GM21737 (cell line): ENCODE measurements around the gene COBL.

Experiments
- ATAC-seq: cut with Tn5 transposase; IDR thresholded peaks from one replicate; pipeline ENCODE4 v1.9.1; 2021; ENCODE audit warnings: mild to moderate bottlenecking, moderate library complexity; ENCODE audit not compliant: unreplicated experiment

Gene COBL

DNA sequence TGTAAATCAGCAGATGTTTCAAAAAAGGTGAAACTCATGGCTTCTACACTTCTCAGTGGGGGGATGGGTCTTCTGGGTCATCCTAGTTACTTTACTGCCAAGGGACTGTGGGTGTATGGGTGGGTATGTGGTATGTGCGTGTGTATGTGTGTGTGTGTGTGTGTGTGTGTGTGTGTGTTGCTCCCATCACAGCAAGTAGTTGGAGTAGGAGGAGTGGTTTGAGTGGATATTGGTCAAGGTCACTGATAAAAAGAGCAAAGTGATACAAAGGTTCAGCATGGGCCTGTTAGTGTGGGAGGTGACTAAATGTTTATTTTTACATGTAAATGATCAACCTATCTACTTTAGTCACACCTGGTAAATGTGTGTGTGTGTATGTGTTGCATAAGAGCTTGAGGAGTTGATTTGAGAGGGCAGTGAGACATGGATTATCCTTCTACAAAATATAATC, 11.8 kb upstream of the COBL start:
- no peak for ATAC-seq

DNA sequence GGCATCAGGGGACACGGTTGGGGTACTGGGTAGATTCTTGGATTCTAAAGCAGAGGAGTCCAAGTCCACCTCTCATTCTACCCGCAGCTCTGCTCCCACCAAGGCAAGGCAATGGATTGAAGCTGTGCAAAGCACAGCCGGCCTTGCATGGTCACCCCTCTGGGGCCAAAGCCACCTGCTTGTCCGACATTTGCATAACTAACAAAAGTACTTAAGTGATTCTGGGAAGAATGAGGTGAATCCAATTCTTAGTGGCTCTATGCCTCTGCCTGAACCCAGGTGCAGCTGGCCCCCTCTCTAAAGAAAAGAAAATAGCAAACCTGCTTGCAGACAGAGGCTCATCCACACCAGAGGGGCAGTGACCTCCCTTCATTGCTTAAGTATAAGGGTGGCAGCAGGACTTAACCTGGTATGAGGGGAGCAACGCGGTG, 10.7 kb upstream of the COBL start:
- no peak for ATAC-seq

DNA sequence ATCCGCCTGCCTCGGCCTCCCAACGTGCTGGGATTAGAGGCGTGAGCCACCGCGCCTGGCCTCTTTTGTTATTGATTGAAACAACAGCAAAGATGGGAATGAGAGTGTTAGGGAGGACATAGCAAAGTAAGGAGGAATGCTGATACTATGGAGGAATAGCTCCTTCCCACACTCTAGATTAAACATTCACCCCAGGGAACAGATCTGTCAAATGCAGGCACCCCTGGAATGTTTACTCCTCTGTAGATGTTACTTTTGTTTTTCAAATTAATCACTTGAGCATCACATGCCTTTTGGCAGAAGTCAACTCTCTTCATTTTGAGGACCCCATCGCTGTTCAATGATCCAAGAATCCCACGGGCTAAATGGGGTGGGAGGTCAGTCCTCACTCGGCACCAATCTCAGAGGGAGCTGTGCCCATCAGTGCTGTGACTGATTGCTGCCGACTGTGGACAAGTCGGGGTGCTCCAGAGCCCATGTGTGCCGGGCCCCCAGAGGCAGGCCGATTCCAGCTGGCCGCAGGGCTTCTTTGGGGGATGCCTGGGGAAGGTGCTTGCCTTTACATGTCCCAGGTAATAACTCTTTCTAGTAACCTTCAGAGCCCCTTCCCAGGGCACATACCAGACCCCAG, 10.2 kb upstream of the COBL start:
- ATAC-seq = no peak

DNA sequence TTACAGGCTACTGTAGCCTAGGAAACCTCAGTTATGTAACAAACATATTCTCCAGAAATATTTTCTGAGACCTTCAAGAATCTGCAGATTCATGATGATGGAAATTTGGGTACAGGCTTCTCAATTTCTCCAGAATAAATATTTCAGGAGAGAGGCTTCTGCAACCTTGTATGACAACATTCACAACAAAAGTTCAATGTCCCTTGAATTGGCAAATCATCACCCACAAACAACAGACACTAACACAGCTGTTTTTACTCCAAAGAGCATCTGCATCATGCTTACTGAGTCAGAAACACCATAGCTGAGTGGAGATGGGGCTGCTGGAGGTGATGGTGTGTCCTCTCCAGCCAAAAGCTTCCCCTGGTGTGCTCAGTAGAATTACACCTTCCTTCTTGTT, 9.3 kb upstream of the COBL start:
- no peak for ATAC-seq

DNA sequence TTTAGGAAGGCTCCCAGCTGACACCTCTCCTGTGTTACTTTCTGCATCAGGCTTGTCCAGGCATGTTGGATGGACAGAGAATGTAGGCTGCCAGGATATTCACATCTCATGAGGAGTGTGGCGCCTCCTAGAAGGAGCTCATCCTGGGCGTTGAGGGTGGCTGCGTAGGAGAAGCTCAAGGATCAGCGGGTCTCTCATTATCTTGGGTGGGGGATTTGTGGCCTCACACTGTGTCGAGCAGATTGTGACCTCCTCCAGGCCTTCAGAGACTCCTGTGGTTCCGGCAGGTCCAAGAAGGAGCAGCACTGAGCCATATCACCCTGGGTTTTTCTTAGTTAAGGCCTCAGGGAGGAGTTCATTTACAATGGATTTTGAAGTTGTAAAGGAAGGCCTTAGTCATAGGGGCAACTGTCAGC, 8.7 kb upstream of the COBL start:
- no peak for ATAC-seq

DNA sequence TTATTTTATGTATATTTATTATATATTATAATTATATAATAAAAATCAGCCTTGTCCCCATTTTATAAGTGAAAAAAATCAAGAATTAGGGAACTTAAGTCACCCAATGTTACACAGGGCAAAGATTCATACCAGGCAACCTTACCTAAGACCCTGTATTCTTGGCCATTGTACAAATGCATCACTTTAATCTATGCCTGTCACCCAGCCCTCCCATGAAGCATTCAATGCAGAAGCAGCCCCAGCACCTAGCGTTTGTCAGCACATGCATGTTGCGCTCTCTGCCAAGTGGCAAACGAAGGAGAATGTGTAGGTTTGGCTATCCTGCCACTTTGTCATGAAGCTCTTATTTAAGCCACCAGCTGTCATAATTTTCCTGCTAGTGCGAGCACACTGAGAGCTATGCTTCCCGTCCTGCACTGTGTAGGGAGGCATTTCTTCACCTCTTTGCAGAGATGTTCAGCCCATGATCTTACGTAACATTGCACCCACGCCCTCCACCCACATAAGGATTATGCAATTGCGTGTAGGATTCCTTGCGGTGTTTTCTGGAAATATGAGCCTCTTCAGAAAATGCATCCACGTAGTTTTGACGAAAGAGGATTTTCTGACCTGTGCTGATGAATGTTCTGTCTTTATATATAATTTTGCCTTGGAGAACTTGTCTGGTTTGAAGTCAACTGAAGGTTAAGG, 7.7 kb upstream of the COBL start:
- no peak for ATAC-seq

DNA sequence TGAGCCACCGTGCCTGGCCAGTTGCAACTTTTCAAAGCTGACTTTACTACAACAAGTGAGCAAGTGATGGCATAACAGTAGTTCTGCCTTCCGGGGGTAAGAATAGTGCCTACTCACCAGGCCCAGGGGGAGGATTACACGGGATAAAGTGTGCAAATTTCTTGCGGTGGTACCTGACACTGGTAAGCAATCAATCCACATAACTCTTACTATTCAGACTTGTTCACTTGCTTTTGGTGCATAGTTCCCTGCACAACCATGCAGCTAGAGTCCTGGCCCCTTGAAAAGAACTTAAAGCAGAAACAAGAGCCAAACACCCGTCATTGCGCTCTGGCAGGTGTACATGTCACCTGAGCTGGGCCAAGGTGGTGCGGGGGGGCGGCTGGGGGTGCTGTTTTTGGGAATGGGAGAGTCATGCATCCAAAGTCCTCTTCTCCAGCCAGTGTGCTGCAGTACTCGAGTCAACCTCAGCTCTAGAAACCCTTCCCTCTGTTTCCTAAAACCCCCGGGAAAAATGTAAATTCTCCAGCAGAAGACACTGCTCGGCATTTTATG, 5.4 kb upstream of the COBL start:
- ATAC-seq = no peak

DNA sequence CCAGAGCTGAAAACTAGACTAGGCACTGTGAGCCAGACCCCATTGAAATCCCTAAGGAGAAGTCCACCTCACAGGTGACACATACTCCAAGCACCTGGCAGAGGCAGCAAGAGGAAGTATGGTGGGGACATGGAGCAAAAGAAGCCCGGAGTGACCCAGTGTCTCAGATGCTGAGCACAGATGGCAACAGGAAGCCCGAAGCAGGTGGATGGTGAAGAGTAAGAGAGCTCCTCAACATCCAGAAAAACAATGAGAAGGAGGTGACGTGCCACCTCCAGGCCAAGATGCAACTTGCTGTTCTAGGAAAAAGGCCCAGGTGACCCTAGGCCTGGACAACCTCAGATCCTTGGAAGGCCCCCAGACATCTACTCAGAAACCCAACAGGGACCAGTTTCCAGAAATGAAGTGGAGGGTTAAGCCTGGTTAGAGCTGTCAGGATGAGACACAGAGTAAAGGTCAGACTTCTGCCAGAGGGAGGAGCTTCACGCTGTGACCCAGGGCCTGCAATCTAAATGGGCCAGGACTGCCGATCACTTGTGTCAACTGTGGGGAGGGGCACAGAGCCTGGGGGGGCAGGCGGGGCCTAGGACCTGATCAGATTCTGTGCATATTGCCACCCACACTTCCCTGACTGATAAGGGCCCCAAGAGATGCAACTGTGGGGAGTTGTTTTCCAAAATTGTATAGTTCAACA, 2.4 kb upstream of the COBL start:
- ATAC-seq = no peak

DNA sequence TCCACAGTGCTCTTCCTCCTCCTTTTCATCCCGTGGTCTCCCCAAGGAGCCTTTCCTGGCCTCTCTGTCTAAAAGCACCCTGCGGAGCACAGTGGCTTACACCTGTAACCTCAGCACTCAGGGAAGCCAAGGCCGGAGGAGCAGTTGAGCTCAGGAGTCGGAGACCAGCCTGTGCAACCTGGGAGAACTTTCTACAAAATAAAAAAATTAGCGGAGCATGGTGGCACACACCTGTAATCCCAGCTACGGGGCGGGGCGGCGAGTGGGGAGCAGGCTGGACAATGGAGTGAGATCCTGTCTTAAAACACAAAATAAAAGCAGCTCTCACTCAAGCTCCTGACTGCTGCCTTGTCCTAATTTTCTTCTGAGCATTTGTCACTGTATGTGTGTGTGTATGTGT, 1.4 kb upstream of the COBL start:
- ATAC-seq = no peak

DNA sequence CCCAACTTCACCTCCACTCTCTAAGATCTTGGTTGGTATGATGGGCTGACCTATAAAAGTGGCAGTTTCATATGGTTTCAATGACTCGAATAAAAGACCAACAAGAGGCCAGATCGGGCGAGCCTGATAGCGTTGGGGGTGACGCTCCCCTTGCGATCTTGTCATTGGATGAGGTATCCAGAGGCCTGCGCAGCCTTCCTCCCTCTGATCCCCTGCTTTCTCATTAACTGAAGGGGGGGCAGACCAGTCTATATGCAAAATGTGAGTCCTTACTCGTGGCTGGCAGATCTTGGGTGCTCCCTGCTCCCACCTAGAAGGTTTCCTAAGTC, 937 bp upstream of the COBL start:
- ATAC-seq = no peak

DNA sequence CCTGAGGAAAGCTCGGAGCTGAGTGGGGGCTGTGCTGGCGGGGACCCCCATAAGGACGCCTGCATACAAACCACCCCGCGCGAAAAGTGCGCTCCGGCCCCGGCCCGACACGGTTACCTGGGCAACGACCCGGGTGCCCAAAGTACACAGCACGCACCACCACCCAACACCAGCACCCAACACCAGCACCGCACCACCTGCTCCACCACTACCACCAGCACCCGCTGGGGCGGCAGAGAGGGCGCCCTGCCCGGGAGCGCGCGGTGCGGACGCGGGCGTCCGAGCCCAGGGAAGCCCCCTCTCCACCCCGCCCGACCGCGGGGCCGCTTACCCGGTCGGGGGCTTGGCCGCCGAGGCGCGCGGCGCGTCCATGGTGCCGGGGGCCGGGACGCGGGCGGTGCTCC, 345 bp downstream of the COBL start:
- no peak for ATAC-seq

DNA sequence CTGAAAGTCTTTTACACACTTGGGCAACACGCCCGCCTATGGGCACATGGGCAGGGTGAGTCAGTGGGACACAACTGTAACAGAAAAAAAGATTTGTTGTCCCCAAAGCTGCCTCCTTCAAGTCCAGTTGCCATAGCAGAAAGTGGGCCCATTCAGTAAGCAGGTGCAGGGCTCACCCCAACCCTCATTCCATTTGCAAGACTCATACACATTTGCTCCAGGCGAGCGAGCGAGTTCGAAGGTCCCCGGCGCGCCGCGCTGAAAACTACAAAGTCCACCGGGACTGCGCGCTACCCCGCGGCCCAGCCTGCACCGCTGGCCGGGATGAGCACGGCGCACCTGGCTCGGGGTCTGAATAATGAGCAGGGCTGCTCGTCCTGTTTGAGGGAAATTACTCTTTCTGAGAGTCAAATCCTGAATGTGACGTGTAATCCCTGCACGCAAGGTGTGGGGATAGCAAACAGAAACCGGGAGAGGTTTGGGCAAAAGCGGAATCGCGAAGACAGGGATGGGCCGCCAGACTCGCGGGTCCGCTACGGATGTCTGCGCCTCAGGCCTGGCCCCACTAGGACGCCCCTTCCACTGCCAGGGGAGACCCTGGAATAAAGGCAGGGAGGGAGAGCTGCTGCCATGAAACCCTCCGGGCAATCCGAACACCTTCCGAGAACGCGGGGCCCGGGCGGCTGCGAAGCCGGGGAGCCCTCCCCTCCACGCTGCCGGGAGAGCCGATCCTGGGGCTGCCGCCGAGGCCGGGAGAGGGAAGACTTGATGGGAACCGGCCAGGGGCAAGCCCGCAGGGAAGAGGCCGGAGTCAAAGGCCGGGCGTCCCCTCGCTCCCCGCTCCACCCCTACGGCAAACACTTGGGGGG, 982 bp downstream of the COBL start:
- ATAC-seq = no peak

DNA sequence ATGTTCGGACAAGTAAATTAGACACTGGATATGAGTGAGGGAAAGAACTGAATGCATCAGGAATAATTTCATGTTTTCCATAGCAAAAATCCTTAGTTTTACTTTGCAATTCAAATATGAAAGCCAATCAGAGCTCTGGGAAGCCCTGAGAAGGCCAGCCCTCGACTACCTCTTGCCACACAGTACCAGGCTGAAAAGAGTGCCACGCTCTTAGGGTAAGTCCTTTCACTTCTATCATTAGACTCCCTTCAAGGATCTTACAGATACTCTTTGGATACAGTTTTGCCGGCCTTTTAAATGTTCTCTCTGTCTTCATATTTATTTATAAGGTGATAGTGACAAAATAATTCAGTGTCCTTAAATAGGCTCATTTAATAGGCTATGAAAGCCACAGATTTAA, 1.9 kb downstream of the COBL start:
- no peak for ATAC-seq

DNA sequence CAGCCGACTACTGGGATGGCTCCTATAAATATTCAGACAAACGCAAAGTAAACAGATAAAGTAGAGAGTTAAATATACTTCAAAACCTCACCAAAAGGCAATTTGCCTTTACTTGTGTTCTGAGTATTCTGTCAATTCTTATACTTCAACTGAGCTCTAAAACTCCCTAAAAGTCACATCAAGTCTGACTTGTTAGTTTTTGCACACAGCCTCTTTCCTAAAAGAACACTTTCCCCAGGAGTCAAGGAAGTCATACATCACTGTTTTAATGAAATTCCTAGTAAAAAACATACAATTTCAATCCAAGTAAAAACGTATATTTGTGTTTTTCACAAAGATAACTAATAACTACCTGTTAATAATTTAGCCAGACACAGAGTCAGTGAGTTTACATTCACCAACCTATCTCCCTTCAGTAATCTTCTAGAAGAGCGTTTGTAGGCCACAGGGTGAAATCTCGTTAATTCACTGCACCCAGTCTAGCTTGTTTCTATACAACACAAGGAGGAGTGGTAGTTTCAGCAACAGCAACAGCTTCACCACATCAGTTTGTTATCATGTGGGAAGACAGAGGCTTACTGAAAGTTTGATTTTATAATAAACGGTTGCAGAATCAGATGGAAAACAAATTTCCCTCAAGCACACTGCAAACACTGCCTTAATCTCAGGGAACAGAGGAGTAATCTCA, 2.7 kb downstream of the COBL start:
- no peak for ATAC-seq

DNA sequence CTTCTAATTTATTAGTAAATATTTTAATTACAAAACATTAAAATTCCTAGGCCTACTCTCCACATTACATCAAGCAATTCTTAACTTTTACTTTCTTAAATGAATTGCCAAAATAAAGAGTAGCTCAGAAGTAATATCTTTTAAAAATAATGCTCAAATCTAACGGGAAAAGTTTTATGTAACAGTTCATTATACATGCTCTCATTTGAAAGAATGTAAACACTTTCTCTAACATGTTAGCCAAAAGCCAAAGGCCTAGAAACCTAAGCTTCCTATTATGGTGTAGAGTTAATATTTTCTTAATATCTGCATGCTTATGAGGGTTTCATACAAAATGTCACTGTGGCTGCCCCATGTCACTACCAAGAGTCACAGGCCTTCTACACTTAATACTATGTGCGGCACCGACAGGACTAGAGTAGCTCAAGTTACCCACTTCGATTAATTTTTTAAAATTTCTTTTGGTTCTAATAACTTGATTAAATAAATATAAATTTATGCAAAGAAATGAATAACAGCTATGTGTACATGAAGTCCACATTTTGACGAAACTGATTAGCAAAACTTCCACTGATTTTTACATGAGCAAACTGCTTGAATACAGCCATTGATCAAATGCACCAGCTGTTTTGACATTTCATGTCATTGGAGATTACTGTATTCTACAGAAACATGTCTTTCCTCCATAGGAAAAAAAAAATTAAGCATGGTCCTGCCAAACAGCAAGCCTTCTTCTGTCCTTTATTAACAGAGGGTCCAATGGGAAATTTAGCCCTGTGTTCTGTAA, 3.5 kb downstream of the COBL start:
- ATAC-seq = no peak

DNA sequence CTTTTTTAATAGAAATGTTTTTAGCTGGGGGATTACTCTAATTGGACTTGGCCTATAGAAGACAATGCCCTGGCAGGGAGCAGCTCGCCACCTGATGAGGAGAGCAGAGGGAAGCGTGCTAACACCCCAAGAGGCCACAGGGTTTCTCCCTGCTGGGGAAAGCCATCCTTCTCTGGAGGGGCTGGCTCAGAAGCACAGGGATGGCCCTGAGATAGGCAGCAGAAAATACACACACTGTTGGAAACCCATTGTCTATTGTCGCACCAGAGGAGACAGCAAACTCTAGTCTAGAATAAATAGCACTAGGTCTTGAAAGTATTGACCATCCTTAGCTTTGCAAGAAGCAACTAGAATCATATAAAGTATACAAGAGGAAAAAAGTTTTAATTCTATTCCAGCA, 5.4 kb downstream of the COBL start:
- no peak for ATAC-seq

DNA sequence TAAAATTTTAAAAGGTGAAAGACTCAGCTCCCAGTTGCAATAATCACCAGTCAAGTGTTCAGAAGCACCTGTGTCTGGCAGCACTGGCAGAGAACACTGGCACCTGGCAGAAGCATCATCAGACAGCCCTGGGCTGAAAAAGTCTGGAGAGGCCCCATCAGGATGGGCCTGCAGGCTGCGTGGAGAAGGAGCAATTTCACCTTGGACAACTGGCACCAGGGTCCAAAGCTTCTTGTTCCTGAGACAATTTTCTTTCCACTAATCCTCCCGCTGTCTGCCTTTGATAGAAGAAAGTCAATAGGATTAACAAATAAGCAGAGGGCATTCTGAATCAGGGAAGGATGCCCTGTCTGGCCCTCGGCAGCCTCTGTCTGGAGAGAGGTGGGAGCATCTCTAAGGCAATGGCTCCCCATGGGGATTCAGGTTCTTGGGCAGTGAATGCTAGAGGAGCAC, 6.5 kb downstream of the COBL start:
- no peak for ATAC-seq

DNA sequence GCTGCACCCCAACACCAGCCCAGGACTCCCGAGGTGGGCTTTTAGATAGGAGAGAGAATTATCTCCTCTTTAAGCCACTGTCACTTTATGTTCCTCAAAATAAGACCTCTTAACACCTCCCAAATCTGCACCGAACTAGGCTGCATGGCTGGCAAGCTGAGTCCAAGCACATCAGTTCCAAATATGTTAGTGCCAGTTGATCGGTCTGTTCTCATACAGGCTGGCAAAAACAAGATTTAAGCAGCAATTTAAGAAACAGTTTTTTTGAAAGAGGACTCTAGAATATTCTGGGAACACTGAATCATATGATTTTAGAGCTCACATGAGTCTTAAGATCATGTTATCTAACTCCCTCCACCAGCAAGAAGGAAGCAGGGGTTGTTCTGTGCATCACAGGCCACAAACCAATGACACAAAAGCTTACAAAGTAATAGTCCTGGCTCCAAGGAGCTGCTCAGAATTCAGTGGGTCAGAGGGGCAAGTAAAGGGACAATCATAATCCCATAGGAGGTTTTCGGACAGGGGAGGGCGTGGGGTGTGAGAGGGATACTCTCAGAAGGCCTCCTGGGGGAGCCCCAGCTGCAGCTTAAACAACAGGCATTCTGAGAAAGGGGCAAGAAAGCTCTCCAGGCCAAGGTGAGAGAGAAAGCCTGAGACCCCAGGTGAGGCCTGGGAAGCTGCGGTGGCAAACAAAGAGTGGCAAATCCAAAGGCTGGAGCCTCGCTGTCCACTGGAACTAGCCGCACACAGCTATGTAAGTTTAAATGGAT, 7.1 kb downstream of the COBL start:
- no peak for ATAC-seq

DNA sequence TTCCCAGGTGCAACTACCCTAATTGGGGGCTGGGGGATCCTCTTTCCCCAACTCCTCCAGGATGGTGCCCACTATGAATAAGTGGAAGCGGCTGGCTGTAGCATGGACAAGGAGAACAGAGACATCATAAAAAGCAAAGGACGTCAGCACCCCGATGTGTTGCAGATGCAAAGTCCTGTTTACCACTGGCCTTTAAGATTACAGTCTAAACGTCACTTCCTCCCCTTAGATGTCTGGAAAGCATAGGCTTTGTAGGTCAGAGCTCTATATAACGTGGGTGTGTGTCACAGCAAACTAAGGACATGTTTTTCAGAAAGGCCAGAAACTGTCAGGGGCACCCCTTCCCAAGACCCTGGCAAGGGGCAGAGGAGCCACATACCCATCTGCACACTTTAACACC, 7.9 kb downstream of the COBL start:
- no peak for ATAC-seq
